ENCODE measurements around the gene DNAH17. TPM values are rescaled to one million over a fixed set of nuclear protein-coding genes. Genes with fewer than 3 reads are reported as not detected.

The DNAH17 gene
- total and polyA plus RNA-seq, 4 donors: 0.61 to 4.8 (median 2.7) TPM

DNA sequence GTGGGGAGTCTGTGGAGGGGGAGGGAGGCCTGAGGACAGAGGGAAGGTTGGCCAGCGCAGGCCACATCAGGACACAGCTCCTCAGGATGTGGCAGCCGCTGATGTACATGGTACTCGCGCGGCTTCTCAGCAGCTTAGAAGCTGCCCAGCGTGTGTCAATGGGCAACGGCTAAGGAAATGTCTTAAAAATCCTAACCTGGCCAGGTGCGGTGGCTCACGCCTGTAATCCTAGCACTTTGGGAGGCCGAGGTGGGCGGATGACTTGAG is 145.6 kb downstream of the DNAH17 start:
- WGBS (ENCODE audit: insufficient coverage): 85% methylated on average over 11 of the region's 11 CpGs
- Histone ChIP-seq H3K4me1 (ENCODE audit: control insufficient read depth, insufficient read depth, low read length) (peaks cover 32% of the 10 kb centered on the region), H3K27ac (ENCODE audit: low read depth, low read length) (no peak overlapping the region), H3K9me3 (ENCODE audit: control insufficient read depth, insufficient read depth, low read length) (no peaks in the 10 kb centered on the region), H3K27me3 (ENCODE audit: control insufficient read depth, insufficient read depth, low read length) (no peaks in the 10 kb centered on the region), H3K36me3 (ENCODE audit: control insufficient read depth, insufficient read depth, low read length) (peaks cover 30% of the 10 kb centered on the region), H3K4me3 (ENCODE audit: low read depth, low read length) (no peak overlapping the region)
- DNase-seq (ENCODE audit: low read depth in 4 of 6, low spot score in 6 of 6): no peak

DNA sequence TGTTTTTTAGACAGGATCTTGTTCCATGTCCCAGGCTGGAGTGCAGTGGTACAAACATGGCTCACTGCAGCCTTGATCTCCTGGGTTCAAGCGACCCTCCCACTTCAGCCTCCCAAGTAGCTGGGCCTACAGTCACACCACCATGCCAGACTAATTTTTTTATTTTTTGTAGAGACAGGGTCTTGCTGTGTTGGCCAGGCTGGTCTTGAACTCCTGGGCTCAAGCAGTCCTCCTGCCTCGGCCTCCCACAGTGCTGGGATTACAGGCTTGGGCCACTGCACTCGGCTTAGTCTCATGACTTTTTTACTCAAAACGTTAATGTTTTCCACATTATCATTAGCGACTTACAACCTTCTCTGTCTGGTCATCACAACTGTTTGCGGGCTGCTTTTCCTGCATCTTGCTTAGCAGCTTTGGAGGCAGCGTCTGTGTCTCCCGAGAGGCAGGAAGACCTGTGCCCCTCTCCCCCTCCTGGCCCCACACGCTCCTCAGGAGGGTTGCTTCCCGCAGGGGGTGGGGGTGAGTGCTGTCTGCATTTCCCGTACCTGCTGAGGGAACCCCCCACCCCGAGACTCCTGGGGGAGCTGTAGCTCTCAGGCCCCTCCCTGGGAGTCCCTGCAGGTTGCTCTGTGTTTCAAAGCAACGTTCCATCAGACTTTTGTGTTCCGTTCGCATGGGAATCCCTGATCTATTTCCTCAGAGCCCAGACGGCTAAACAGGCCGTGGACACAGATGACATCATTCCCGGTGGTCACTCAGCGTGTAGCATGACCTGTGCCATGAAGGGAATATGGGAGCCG is 146.1 kb downstream of the DNAH17 start:
- H3K4me3 ChIP-seq (ENCODE audit: low read depth, low read length): no peak overlapping the region
- no peaks in the 10 kb centered on the region for H3K27me3 ChIP-seq (ENCODE audit: control insufficient read depth, insufficient read depth, low read length)
- no peak for DNase-seq (ENCODE audit: low read depth in 4 of 6, low spot score in 6 of 6)
- peaks cover 35% of the 10 kb centered on the region for H3K36me3 ChIP-seq (ENCODE audit: control insufficient read depth, insufficient read depth, low read length)
- WGBS (ENCODE audit: insufficient coverage): 41% methylated on average over 15 of the region's 20 CpGs
- peaks cover 32% of the 10 kb centered on the region for H3K4me1 ChIP-seq (ENCODE audit: control insufficient read depth, insufficient read depth, low read length)
- H3K27ac ChIP-seq (ENCODE audit: low read depth, low read length): no peak overlapping the region
- no peaks in the 10 kb centered on the region for H3K9me3 ChIP-seq (ENCODE audit: control insufficient read depth, insufficient read depth, low read length)

DNA sequence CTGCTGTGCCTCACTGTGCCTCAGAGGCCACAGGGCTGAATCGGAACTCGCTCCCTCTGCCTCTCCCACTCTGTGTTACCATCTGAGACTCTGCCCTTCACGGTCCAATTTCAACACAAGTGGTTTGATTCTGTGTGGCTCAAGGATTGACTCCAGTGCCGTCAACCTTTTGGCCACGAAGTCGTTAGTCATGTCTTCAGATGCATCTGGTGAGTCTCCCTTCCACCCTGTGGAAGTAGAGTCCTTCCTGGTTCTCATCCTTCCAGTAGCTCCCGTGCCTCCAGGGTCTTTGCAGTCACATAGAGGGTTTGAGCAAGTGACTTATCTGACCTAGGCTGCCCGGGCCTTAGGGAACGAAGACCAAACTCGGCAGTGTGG is 147.6 kb downstream of the DNAH17 start:
- WGBS (ENCODE audit: insufficient coverage): 78% methylated on average over 8 of the region's 10 CpGs
- Histone ChIP-seq H3K36me3 (ENCODE audit: control insufficient read depth, insufficient read depth, low read length) (peaks cover 50% of the 10 kb centered on the region), H3K4me3 (ENCODE audit: low read depth, low read length) (no peak overlapping the region), H3K4me1 (ENCODE audit: control insufficient read depth, insufficient read depth, low read length) (peaks cover 32% of the 10 kb centered on the region), H3K9me3 (ENCODE audit: control insufficient read depth, insufficient read depth, low read length) (no peaks in the 10 kb centered on the region), H3K27ac (ENCODE audit: low read depth, low read length) (no peak overlapping the region), H3K27me3 (ENCODE audit: control insufficient read depth, insufficient read depth, low read length) (no peaks in the 10 kb centered on the region)
- DNase-seq (ENCODE audit: low read depth in 4 of 6, low spot score in 6 of 6): no peak

DNA sequence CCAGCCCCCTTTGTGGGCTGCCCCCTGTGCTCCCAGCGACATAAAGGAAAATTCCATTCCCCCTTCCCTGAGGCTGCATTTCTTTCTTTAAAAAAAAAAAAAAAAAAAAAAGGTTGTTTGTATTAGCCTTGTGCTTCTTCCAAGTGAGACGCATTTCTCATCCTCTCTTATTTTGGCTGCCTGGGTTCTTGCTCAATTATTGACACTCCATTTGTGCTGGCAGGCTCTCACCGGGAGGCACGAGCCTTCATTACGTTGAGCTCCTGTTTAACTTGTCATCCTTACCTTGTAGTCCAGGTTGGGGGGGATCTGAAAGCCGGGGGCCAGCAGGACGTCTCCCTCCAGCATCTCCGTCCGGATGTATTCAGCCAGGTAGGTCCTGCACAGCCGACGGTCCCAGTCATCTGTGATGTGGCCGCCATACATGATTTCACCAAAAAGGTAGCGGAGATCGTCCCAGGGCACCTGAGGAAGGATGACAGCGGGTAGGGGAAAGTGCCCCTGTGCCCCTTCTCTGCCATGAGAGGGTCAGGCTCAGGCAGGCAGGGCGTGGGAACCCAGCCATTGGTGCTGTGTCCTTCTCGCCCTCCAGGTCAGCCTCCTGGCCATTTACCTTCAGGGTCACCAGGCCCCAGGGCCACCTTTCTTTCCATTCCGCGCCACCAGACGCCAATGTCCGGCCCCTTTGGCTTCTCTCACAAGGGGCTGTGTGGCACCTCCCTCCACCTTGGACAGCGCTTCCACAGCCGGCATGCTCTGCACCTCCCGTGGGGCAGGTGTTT is 148.2 kb downstream of the DNAH17 start:
- DNase-seq (ENCODE audit: low read depth in 4 of 6, low spot score in 6 of 6): no peak
- Histone ChIP-seq H3K27me3 (ENCODE audit: control insufficient read depth, insufficient read depth, low read length) (no peaks in the 10 kb centered on the region), H3K9me3 (ENCODE audit: control insufficient read depth, insufficient read depth, low read length) (no peaks in the 10 kb centered on the region), H3K4me1 (ENCODE audit: control insufficient read depth, insufficient read depth, low read length) (peaks cover 32% of the 10 kb centered on the region), H3K36me3 (ENCODE audit: control insufficient read depth, insufficient read depth, low read length) (peaks cover 55% of the 10 kb centered on the region), H3K4me3 (ENCODE audit: low read depth, low read length) (no peak overlapping the region), H3K27ac (ENCODE audit: low read depth, low read length) (no peak overlapping the region)
- 85% methylated on average over 23 of the region's 24 CpGs for WGBS (ENCODE audit: insufficient coverage)

DNA sequence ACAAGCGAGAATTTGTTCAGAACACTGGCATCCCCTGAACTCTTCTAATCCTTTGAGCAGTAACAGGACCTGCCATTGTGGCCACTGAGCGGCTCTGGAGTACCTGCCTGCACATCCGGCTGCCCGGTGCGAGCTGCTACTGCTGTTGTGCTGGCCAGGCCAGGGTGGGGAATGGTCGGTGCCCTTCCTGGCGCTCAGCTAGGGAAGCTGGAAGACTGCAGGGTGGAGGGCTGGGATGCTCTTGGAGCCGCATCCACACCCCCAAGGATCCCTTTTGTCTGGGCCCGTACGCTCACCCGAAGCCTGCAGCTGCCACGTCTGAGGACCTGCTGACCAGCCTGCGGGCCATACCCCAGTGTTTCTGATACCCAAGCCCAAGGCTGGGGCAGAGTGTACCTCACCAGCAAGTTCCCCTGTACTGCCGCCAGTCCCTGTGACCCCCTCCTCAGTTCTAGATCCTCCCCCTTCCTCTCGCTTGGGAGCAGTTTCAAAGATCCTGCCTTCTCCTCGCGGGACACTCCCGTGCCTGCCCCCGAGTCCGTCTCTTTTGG is 149.1 kb downstream of the DNAH17 start:
- 79% methylated on average over 19 of the region's 20 CpGs for WGBS (ENCODE audit: insufficient coverage)
- Histone ChIP-seq H3K27ac (ENCODE audit: low read depth, low read length) (no peak overlapping the region), H3K4me3 (ENCODE audit: low read depth, low read length) (no peak overlapping the region), H3K4me1 (ENCODE audit: control insufficient read depth, insufficient read depth, low read length) (peaks cover 32% of the 10 kb centered on the region), H3K9me3 (ENCODE audit: control insufficient read depth, insufficient read depth, low read length) (no peaks in the 10 kb centered on the region), H3K27me3 (ENCODE audit: control insufficient read depth, insufficient read depth, low read length) (no peaks in the 10 kb centered on the region), H3K36me3 (ENCODE audit: control insufficient read depth, insufficient read depth, low read length) (peaks cover 64% of the 10 kb centered on the region)
- no peak for DNase-seq (ENCODE audit: low read depth in 4 of 6, low spot score in 6 of 6)

DNA sequence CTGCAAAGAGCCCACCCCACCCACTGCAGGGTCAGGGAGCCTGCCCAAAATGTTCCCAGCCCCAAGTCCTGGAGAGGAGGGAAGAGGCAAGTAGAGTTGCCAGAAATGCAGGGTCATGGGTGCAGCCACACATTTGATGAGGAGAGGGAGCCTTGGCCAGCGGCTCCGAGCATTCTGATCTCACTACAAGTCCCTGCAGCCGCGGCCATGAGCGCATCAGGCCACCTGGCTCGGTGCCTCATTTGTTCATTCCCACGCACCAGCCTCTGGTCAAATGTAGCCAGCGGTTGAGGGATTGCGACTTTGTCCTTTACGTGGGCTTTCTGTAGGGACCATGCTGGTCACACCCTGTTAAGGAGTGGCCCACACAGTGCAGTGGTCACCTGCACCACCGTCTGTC is 150.1 kb downstream of the DNAH17 start:
- no peak for DNase-seq (ENCODE audit: low read depth in 4 of 6, low spot score in 6 of 6)
- peaks cover 22% of the 10 kb centered on the region for H3K4me1 ChIP-seq (ENCODE audit: control insufficient read depth, insufficient read depth, low read length)
- 91% methylated on average over 11 of the region's 11 CpGs for WGBS (ENCODE audit: insufficient coverage)
- no peak overlapping the region for H3K4me3 ChIP-seq (ENCODE audit: low read depth, low read length)
- H3K27me3 ChIP-seq (ENCODE audit: control insufficient read depth, insufficient read depth, low read length): no peaks in the 10 kb centered on the region
- H3K36me3 ChIP-seq (ENCODE audit: control insufficient read depth, insufficient read depth, low read length): peaks cover 72% of the 10 kb centered on the region
- no peaks in the 10 kb centered on the region for H3K9me3 ChIP-seq (ENCODE audit: control insufficient read depth, insufficient read depth, low read length)
- no peak overlapping the region for H3K27ac ChIP-seq (ENCODE audit: low read depth, low read length)

DNA sequence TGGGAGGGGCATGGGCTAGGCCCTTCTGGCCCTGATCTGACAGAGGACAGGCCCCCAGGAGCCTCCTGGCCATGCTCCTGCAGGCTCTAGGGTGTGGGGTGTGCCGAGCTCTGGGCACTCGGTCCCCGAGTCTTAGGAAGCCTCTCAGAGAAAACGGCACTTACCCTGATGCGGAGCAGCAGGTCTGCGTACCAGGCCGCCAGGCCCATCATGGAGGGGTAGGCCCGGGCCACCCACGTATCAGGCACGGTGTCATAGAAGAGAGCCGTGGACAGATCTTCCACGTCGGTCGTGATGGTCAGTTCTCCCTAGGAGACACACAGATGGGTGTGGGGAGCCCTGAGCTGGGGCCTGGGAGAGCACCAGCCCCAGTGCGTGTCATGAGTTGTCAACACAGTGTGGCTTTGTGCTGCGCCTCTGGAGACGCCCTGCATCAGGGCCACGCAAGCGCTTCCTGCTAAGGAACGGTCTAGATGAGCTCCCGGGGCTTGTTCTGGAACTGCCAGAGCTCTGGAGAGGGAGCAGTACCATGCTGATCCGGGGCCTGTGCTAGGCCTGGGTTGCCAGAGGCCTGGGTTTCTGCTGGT is 150.8 kb downstream of the DNAH17 start:
- H3K27me3 ChIP-seq (ENCODE audit: control insufficient read depth, insufficient read depth, low read length): no peaks in the 10 kb centered on the region
- peaks cover 79% of the 10 kb centered on the region for H3K36me3 ChIP-seq (ENCODE audit: control insufficient read depth, insufficient read depth, low read length)
- H3K9me3 ChIP-seq (ENCODE audit: control insufficient read depth, insufficient read depth, low read length): no peaks in the 10 kb centered on the region
- DNase-seq (ENCODE audit: low read depth in 4 of 6, low spot score in 6 of 6): no peak
- H3K4me3 ChIP-seq (ENCODE audit: low read depth, low read length): no peak overlapping the region
- H3K27ac ChIP-seq (ENCODE audit: low read depth, low read length): no peak overlapping the region
- 94% methylated on average over 22 of the region's 22 CpGs for WGBS (ENCODE audit: insufficient coverage)
- peaks cover 22% of the 10 kb centered on the region for H3K4me1 ChIP-seq (ENCODE audit: control insufficient read depth, insufficient read depth, low read length)

DNA sequence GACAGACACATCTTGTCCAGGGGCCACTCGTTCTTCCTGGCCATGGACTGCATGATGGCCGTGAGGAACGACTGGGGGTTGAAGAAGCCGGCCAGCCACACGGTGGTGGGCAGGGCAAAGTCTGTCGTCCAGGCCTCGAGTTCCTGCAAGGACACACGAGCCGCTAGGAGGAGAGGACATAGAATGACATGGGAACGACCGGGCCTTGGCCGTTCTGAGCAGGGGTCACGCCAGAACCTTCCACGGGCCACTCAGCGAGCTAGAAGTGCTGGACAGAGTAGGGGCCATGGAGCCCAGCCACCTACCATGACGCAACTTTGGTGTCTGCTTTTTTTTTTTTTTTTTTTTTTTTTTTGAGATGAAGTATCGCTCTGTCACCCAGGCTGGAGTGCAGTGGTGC is 151.8 kb downstream of the DNAH17 start:
- Histone ChIP-seq H3K36me3 (ENCODE audit: control insufficient read depth, insufficient read depth, low read length) (peaks cover 85% of the 10 kb centered on the region), H3K4me1 (ENCODE audit: control insufficient read depth, insufficient read depth, low read length) (peaks cover 22% of the 10 kb centered on the region), H3K27ac (ENCODE audit: low read depth, low read length) (no peak overlapping the region), H3K27me3 (ENCODE audit: control insufficient read depth, insufficient read depth, low read length) (no peaks in the 10 kb centered on the region), H3K4me3 (ENCODE audit: low read depth, low read length) (no peak overlapping the region), H3K9me3 (ENCODE audit: control insufficient read depth, insufficient read depth, low read length) (no peaks in the 10 kb centered on the region)
- WGBS (ENCODE audit: insufficient coverage): 93% methylated on average over 16 of the region's 17 CpGs
- DNase-seq (ENCODE audit: low read depth in 4 of 6, low spot score in 6 of 6): no peak

DNA sequence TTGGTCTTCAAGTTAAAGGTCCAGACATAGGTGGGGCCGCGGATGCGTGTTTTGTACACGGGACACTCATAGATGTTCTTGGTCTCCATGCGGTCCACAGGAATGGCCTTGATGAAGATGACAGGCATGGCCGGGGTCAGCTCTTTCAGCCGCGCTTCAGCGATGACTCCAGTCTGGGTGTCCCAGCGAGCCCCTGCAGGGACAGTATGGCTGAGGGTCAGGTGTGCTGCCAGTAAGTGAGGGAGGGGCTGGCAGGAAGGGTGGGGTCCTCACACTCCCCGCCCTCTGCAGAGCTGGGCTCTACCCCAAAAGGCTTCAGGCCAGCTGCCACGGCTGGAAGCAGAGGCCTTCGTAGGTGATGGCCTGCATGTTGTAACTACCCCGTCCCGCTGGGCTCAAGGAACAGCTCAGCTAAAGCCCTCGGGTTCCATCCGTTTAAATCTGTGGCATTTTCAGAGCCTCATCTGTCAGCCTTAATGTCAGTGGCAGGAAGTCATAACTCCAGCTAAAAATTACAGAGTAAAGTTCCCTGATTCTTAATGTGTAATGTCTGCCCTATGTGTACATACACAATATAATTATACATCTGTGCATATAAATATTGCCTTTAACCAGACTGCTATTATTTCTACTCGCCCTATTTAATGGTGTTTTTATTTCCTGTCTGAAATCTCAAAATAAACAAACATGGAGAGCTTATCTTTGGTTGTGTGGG is 153.1 kb downstream of the DNAH17 start:
- 83% methylated on average over 17 of the region's 18 CpGs for WGBS (ENCODE audit: insufficient coverage)

More for the DNA sequence above, 153.1 kb downstream of the DNAH17 start:
- H3K36me3 ChIP-seq (ENCODE audit: control insufficient read depth, insufficient read depth, low read length): peaks cover 89% of the 10 kb centered on the region
- no peaks in the 10 kb centered on the region for H3K9me3 ChIP-seq (ENCODE audit: control insufficient read depth, insufficient read depth, low read length)
- H3K27ac ChIP-seq (ENCODE audit: low read depth, low read length): no peak overlapping the region
- H3K4me1 ChIP-seq (ENCODE audit: control insufficient read depth, insufficient read depth, low read length): peaks cover 31% of the 10 kb centered on the region
- H3K4me3 ChIP-seq (ENCODE audit: low read depth, low read length): no peak overlapping the region
- H3K27me3 ChIP-seq (ENCODE audit: control insufficient read depth, insufficient read depth, low read length): no peaks in the 10 kb centered on the region
- no peak for DNase-seq (ENCODE audit: low read depth in 4 of 6, low spot score in 6 of 6)

All from spinal cord (tissue), 10 donors.